ENCODE measurements around the gene CCND1. TPM values are rescaled to one million over a fixed set of nuclear protein-coding genes. Genes with fewer than 3 reads are reported as not detected.

The CCND1 gene
- total RNA-seq, 1 donor from 2014 or later = 0.16 TPM

GRCh38 chr11:69640260-69640994 lies 529 bp upstream of the CCND1 start:
- intact Hi-C loops (cut with micrococcal nuclease) = loop anchor here (10.0 kb wide), 1 partner anchor 64 kb away; the partner anchor contains the start of gene FGF19

GRCh38 chr11:69641681-69642548 lies 959 bp downstream of the CCND1 start:
- intact Hi-C loops (cut with micrococcal nuclease) = loop anchor here (10.0 kb wide), 1 partner anchor 63 kb away; the partner anchor contains the start of gene FGF19

- intact Hi-C loops (cut with micrococcal nuclease) = loop anchor here (10.0 kb wide), 1 partner anchor 62 kb away; the partner anchor contains the start of gene FGF19
Measured at GRCh38 chr11:69642549-69642912, 1.6 kb downstream of the CCND1 start.

- intact Hi-C loops (cut with micrococcal nuclease) = loop anchor here (1.0 to 10.0 kb wide), 3 partner anchors 62 to 542 kb away; partner anchors contain the start of gene FGF19
Measured at GRCh38 chr11:69642913-69643632, 2.1 kb downstream of the CCND1 start.

- intact Hi-C loops (cut with micrococcal nuclease) = loop anchor here (1.0 to 10.0 kb wide), 3 partner anchors 61 to 542 kb away; partner anchors contain the start of gene FGF19
Measured at GRCh38 chr11:69643646-69644045, 2.7 kb downstream of the CCND1 start.

- intact Hi-C loops (cut with micrococcal nuclease) = loop anchor here (10.0 kb wide), 1 partner anchor 60 kb away; the partner anchor contains the start of gene FGF19
Measured at GRCh38 chr11:69644071-69644961, 3.4 kb downstream of the CCND1 start.

- intact Hi-C loops (cut with micrococcal nuclease) = loop anchor here (10.0 kb wide), 1 partner anchor 60 kb away; the partner anchor contains the start of gene FGF19
Measured at GRCh38 chr11:69644962-69645675, 4.2 kb downstream of the CCND1 start.

GRCh38 chr11:69645801-69646492 lies 5.0 kb downstream of the CCND1 start:
- intact Hi-C loops (cut with micrococcal nuclease) = loop anchor here (10.0 kb wide), 1 partner anchor 59 kb away; the partner anchor contains the start of gene FGF19

GRCh38 chr11:69646493-69647389 lies 5.8 kb downstream of the CCND1 start:
- intact Hi-C loops (cut with micrococcal nuclease) = loop anchor here (10.0 kb wide), 1 partner anchor 58 kb away; the partner anchor contains the start of gene FGF19

GRCh38 chr11:69647390-69647748 lies 6.4 kb downstream of the CCND1 start:
- intact Hi-C loops (cut with micrococcal nuclease) = loop anchor here (10.0 kb wide), 1 partner anchor 57 kb away; the partner anchor contains the start of gene FGF19

- intact Hi-C loops (cut with micrococcal nuclease) = loop anchor here (10.0 kb wide), 1 partner anchor 57 kb away; the partner anchor contains the start of gene FGF19
Measured at GRCh38 chr11:69647761-69648497, 7.0 kb downstream of the CCND1 start.

GRCh38 chr11:69648679-69649575 lies 8.0 kb downstream of the CCND1 start:
- intact Hi-C loops (cut with micrococcal nuclease) = loop anchor here (10.0 kb wide), 1 partner anchor 56 kb away; the partner anchor contains the start of gene FGF19

GRCh38 chr11:69649576-69649900 lies 8.6 kb downstream of the CCND1 start:
- intact Hi-C loops (cut with micrococcal nuclease) = loop anchor here (10.0 kb wide), 1 partner anchor 55 kb away; the partner anchor contains the start of gene FGF19

- intact Hi-C loops (cut with micrococcal nuclease) = no loop called here
Measured at GRCh38 chr11:69650081-69650831, 9.3 kb downstream of the CCND1 start.

GRCh38 chr11:69650832-69651344 lies 9.9 kb downstream of the CCND1 start:
- intact Hi-C loops (cut with micrococcal nuclease) = no loop called here

Data from T-helper 2 cell treated with Interferon-gamma antibody and Interleukin-4, amounts not matched to agents 100 ng/mL and 5 ng/mL, for 36 hours (primary cell).